Activated B cell treated with CpG ODN at 0.5 μM for 24 hours (primary cell): ENCODE measurements around the gene TBXAS1. TPM values are rescaled to one million over a fixed set of nuclear protein-coding genes. Genes with fewer than 3 reads are reported as not detected.

ENCODE experiments used
- ATAC-seq: fragments of 200-7000 bp; cut with Tn5 transposase; one replicate; pipeline ENCODE4 v1.10.0; 2021; ENCODE audit warnings: low read depth, mild to moderate bottlenecking, moderate library complexity
- CTCF ChIA-PET: fragments of 350-600 bp; sonication (Branson Sonifier 250); formaldehyde crosslinking; loops from one replicate; lab custom pipeline; 2021; ENCODE audit warnings: antibody characterized with exemption; lab: Charles Lee
- POLR2A ChIA-PET: fragments of 350-600 bp; sonication (Branson Sonifier 250); formaldehyde crosslinking; loops from one replicate; lab custom pipeline; 2021; ENCODE audit warnings: antibody characterized with exemption; lab: Charles Lee
- DNase-seq: peaks from one replicate; pipeline ENCODE4 v3.0.0; 2022
- H3K27ac Mint-ChIP-seq: one replicate; pipeline ENCODE4 v1.8.0; 2020; ENCODE audit warnings: mixed read lengths
- H3K27me3 Mint-ChIP-seq: one replicate; pipeline ENCODE4 v1.8.0; 2021; ENCODE audit warnings: mixed read lengths
- H3K36me3 Mint-ChIP-seq: one replicate; pipeline ENCODE4 v1.8.0; 2021; ENCODE audit warnings: low read depth, mixed read lengths
- H3K4me1 Mint-ChIP-seq: one replicate; pipeline ENCODE4 v1.8.0; 2021; ENCODE audit warnings: mixed read lengths
- H3K4me3 Mint-ChIP-seq: one replicate; pipeline ENCODE4 v1.8.0; 2020; ENCODE audit warnings: mild to moderate bottlenecking, mixed read lengths
- H3K9me3 Mint-ChIP-seq: one replicate; pipeline ENCODE4 v1.8.0; 2020; ENCODE audit warnings: mixed read lengths
- CTCF ChIP-seq: fragments of 200-600 bp; IDR thresholded peaks from one replicate; pipeline ENCODE4 v1.8.0; 2022; ENCODE audit warnings: antibody characterized with exemption, mild to moderate bottlenecking
- intact Hi-C: fragments of 100-400 bp; cut with micrococcal nuclease; formaldehyde crosslinking; loops from one replicate; pipeline ENCODE4 v1.15.1; 2024
- total RNA-seq: library from RNA; stranded (reverse); gene quantifications from 2 replicates; pipeline ENCODE4 v1.2.3, GENCODE V29; 2022

TBXAS1 gene
- total RNA-seq, 1 donor from 2014 or later = 3.8 TPM

GRCh38 chr7:140019606-140020005 is 190.5 kb downstream of the TBXAS1 start:
- no peak overlapping the region for H3K27ac Mint-ChIP-seq
- H3K4me3 Mint-ChIP-seq = no peak overlapping the region
- ChIA-PET CTCF (no interaction called here), POLR2A (no interaction called here)
- H3K9me3 Mint-ChIP-seq = no peaks in the 10 kb centered on the region
- peaks cover 32% of the 10 kb centered on the region for H3K36me3 Mint-ChIP-seq
- intact Hi-C loops = no loop called here
- H3K4me1 Mint-ChIP-seq = no peaks in the 10 kb centered on the region
- no peak for TF ChIP-seq CTCF
- DNase-seq (no peak), ATAC-seq (no peak)
- H3K27me3 Mint-ChIP-seq = no peaks in the 10 kb centered on the region

DNA sequence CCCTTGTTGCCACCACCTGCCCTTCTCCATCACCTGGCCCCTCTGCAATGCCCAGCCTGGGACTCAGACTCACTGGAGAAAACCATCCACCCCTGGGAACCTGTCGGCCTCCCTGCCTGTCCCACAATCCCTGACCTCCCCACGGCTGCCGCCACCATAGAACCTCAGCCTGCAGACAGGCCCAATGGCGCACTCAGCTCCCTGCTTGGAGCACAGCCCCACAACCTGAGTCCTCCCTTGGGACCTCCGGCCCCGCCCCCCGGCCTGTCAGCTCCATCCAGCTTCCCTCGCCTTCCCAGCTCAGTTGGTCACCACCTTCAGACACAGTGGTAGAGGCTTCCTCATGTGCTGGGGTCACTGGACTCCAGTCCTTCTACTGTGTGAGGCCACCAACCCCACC is 192.5 kb downstream of the TBXAS1 start:
- Mint-ChIP-seq H3K27me3 (no peaks in the 10 kb centered on the region), H3K36me3 (peaks cover 50% of the 10 kb centered on the region), H3K4me1 (no peaks in the 10 kb centered on the region), H3K4me3 (no peak overlapping the region), H3K9me3 (no peaks in the 10 kb centered on the region), H3K27ac (peak overlapping the region; percentile 14)
- POLR2A ChIA-PET = no interaction called here
- DNase-seq (no peak), ATAC-seq (no peak)
- intact Hi-C loops = no loop called here
- no peak for TF ChIP-seq CTCF
- CTCF ChIA-PET = no interaction called here

DNA sequence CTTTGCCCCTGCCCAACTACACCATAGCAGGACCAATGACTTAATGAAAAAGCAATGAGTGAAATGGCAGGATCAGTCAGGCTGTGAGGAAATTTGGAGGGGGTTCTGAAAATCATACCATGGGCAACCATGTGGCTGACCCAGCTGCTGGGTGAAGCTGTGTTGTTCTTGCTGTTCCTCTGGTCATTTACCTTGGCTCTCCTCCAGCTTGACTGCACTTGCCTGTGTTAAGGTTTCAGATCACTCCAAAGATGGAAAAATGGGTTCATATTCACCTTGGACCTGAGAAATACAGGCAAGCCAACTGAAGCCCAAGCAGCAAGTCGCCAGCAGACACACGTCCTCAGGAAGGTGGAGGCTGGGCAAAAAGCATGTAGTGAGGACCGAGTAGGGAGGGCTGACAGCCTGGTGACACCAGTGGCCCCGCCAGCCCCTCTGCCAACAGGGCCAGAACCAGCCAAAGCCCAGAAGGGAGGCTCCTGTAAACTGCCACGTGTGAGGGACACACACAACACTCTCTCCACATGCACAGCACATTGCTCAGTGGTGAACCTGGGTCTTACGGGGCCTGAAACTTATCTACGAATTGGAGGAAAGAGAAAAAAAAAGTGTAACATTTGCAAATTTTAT is 193.6 kb downstream of the TBXAS1 start:
- H3K36me3 Mint-ChIP-seq = peaks cover 61% of the 10 kb centered on the region
- CTCF ChIA-PET = no interaction called here
- ATAC-seq = no peak
- H3K9me3 Mint-ChIP-seq = no peaks in the 10 kb centered on the region
- no peak for DNase-seq
- intact Hi-C loops = no loop called here
- H3K4me1 Mint-ChIP-seq = no peaks in the 10 kb centered on the region
- POLR2A ChIA-PET = no interaction called here
- no peaks in the 10 kb centered on the region for H3K27me3 Mint-ChIP-seq
- H3K4me3 Mint-ChIP-seq = no peak overlapping the region
- no peak overlapping the region for H3K27ac Mint-ChIP-seq
- no peak for TF ChIP-seq CTCF

DNA sequence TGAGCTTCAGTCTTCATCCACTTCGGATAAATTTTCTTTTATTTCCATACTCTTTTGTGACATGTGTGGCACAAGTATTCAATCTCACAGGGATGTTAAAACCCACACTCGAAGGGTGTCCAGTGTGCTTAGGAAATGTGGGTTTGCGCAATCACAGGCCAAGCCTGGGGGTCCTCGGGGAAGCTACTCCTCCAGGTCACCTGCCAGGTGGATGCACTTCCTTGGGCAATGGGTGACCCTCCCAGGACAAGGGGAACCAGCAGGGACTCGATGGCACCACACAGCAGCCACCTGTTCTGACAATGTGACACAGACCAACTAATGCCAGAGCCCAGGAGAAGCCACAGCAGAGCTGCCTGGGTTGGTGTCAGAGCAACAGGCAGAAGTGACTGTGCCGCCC is 194.7 kb downstream of the TBXAS1 start:
- intact Hi-C loops = no loop called here
- DNase-seq = no peak
- Mint-ChIP-seq H3K4me1 (no peaks in the 10 kb centered on the region), H3K27me3 (no peaks in the 10 kb centered on the region), H3K27ac (no peak overlapping the region), H3K9me3 (no peaks in the 10 kb centered on the region), H3K4me3 (no peak overlapping the region), H3K36me3 (peaks cover 71% of the 10 kb centered on the region)
- no peak for TF ChIP-seq CTCF
- CTCF ChIA-PET = no interaction called here
- POLR2A ChIA-PET = no interaction called here
- ATAC-seq = no peak

- Mint-ChIP-seq H3K27ac (no peak overlapping the region), H3K36me3 (peaks cover 76% of the 10 kb centered on the region), H3K27me3 (no peaks in the 10 kb centered on the region), H3K9me3 (no peaks in the 10 kb centered on the region), H3K4me3 (no peak overlapping the region), H3K4me1 (no peaks in the 10 kb centered on the region)
- DNase-seq (no peak), ATAC-seq (no peak)
- CTCF ChIA-PET = no interaction called here
- POLR2A ChIA-PET = no interaction called here
- no peak for TF ChIP-seq CTCF
- intact Hi-C loops = no loop called here
Observed at GRCh38 chr7:140024585-140024984, 195.5 kb downstream of the TBXAS1 start.
